Upper lobe of right lung (tissue), 1 donor: Measurements from ENCODE around the gene FSD2. TPM values are rescaled to one million over a fixed set of nuclear protein-coding genes. Genes with fewer than 3 reads are reported as not detected.

Source experiments
- ATAC-seq: fragments of 200-7000 bp; cut with Tn5 transposase; one replicate; pipeline ENCODE4 v1.9.1; 2020; ENCODE audit warnings: mild to moderate bottlenecking, moderate library complexity
- DNase-seq: peaks from one replicate; pipeline ENCODE4 v3.0.0-alpha.2; 2020
- H3K27ac ChIP-seq: fragments of 200-600 bp; one replicate; pipeline ENCODE4 v1.8.0; 2022
- H3K27me3 ChIP-seq: fragments of 200-600 bp; one replicate; pipeline ENCODE4 v1.8.0; 2022; ENCODE audit warnings: mild to moderate bottlenecking
- H3K36me3 ChIP-seq: fragments of 200-600 bp; one replicate; pipeline ENCODE4 v1.8.0; 2022
- H3K4me1 ChIP-seq: fragments of 200-600 bp; one replicate; pipeline ENCODE4 v1.8.0; 2022
- H3K4me3 ChIP-seq: fragments of 200-600 bp; one replicate; pipeline ENCODE4 v1.8.0; 2022; ENCODE audit warnings: mild to moderate bottlenecking
- H3K9me3 ChIP-seq: fragments of 200-600 bp; one replicate; pipeline ENCODE4 v1.8.0; 2022
- CTCF ChIP-seq: fragments of 200-600 bp; IDR thresholded peaks from one replicate; pipeline ENCODE4 v1.8.0; 2022; ENCODE audit warnings: antibody characterized with exemption
- intact Hi-C: fragments of 100-400 bp; cut with DNase I; formaldehyde crosslinking; loops from one replicate; pipeline ENCODE4 v1.11.0; 2022
- long read RNA-seq: library from polyadenylated mRNA; unstranded; transcript quantifications from one replicate; pipeline ENCODE4 v2.0.0, GENCODE V29; 2021
- total RNA-seq: library from RNA; stranded (reverse); fragmentation: NEBNext Ultra II Directional; extraction: Animal tissue kit (Norgen Biotek cat#: 25700); gene quantifications from one replicate; pipeline ENCODE4 v1.2.1, GENCODE V29; 2021
- donor health status: DM: no; HTN: yes; CAD: no; lungs with severe emphysema.

The FSD2 gene
- total RNA-seq, result not detected
- long read RNA-seq, partial matches to known transcripts, result 0 of 3 reads
- long read RNA-seq, other reads (novel, unspliced or antisense), result 3 of 3 reads

- Histone ChIP-seq H3K9me3 (no peaks in the 10 kb centered on the region), H3K27ac (no peak within 1 kb of the TSS), H3K36me3 (no peaks in the 10 kb centered on the region), H3K4me1 (peaks cover 4% of the 10 kb centered on the region), H3K27me3 (no peaks in the 10 kb centered on the region), H3K4me3 (no peak within 1 kb of the TSS)
- ATAC-seq, result peak; percentile 30
- TF ChIP-seq CTCF, result no peak
- intact Hi-C loops, result no loop called here
- no peak for DNase-seq
Measured at GRCh38 chr15:82805994-82806406, at the start of gene FSD2. TSS of gene FSD2 (minus strand) at chr15:82806069. CDS start at chr15:82787390, 18,679 bp downstream.

- ATAC-seq, result no peak
- Histone ChIP-seq H3K4me3 (no peak overlapping the region), H3K27ac (no peak overlapping the region), H3K27me3 (no peaks in the 10 kb centered on the region), H3K9me3 (no peaks in the 10 kb centered on the region), H3K36me3 (no peaks in the 10 kb centered on the region), H3K4me1 (peaks cover 10% of the 10 kb centered on the region)
- no peak for DNase-seq
- no peak for TF ChIP-seq CTCF
- intact Hi-C loops, result no loop called here
Measured at GRCh38 chr15:82854554-82854953, 48.7 kb upstream of the FSD2 start.

GRCh38 chr15:82852941-82853561, 47.2 kb upstream of the FSD2 start:
- no peaks in the 10 kb centered on the region for H3K27me3 ChIP-seq
- DNase-seq (no peak), ATAC-seq (no peak)
- no peak overlapping the region for H3K27ac ChIP-seq
- H3K36me3 ChIP-seq, result no peaks in the 10 kb centered on the region
- intact Hi-C loops, result no loop called here
- no peaks in the 10 kb centered on the region for H3K9me3 ChIP-seq
- peaks cover 10% of the 10 kb centered on the region for H3K4me1 ChIP-seq
- no peak for TF ChIP-seq CTCF
- no peak overlapping the region for H3K4me3 ChIP-seq

- Histone ChIP-seq H3K9me3 (no peaks in the 10 kb centered on the region), H3K4me3 (no peak overlapping the region), H3K36me3 (no peaks in the 10 kb centered on the region), H3K27ac (no peak overlapping the region), H3K27me3 (no peaks in the 10 kb centered on the region), H3K4me1 (peaks cover 10% of the 10 kb centered on the region)
- ATAC-seq, result no peak
- DNase-seq, result no peak
- intact Hi-C loops, result no loop called here
- no peak for TF ChIP-seq CTCF
Measured at GRCh38 chr15:82851981-82852511, 46.2 kb upstream of the FSD2 start.

GRCh38 chr15:82851306-82851850, 45.5 kb upstream of the FSD2 start:
- H3K27ac ChIP-seq, result no peak overlapping the region
- no peaks in the 10 kb centered on the region for H3K36me3 ChIP-seq
- intact Hi-C loops, result no loop called here
- no peaks in the 10 kb centered on the region for H3K27me3 ChIP-seq
- no peaks in the 10 kb centered on the region for H3K9me3 ChIP-seq
- H3K4me1 ChIP-seq, result peaks cover 10% of the 10 kb centered on the region
- DNase-seq (no peak), ATAC-seq (no peak)
- no peak for TF ChIP-seq CTCF
- H3K4me3 ChIP-seq, result no peak overlapping the region
